ENCODE data around the gene DNAAF9. TPM values are rescaled to one million over a fixed set of nuclear protein-coding genes. Genes with fewer than 3 reads are reported as not detected.

Gene DNAAF9
- total and polyA plus RNA-seq, 2 of the 8 experiments (the other 6 are each of a cell fraction or from before 2014, with no cell fraction given): 2.6 to 5.7 TPM

- H2AK5ac ChIP-seq (ENCODE audit: low read depth, low read length): no peak overlapping the region
- H4K8ac ChIP-seq (ENCODE audit: extremely low read depth, insufficient read depth, low read length): no peak overlapping the region
- peaks cover 0 to 13% of the 10 kb centered on the region in 2 experiments; a peak in 2 of 4 replicates for H3K79me2 ChIP-seq (ENCODE audit: control insufficient read depth in 1 of 2, insufficient read depth in 2 of 2, low read length in 2 of 2)
- no peak overlapping the region for H4K5ac ChIP-seq (ENCODE audit: insufficient read length, low read depth, low read length)
- POLR2A ChIA-PET (ENCODE audit: partially characterized antibody): interaction anchor here (1.1 to 2.0 kb wide), 2 partner anchors 26 to 67 kb away, joined by 3 to 6 read pairs; partner anchors contain the start of gene ATRN
- no peak overlapping the region for H4K91ac ChIP-seq (replicated peaks; ENCODE audit: insufficient read length, low read length)
- no peak overlapping the region for H2BK15ac ChIP-seq (ENCODE audit: low read length)
- no peak overlapping the region for H3K4me2 ChIP-seq (ENCODE audit: insufficient read depth in 1 of 2, low read depth in 2 of 2, low read length in 2 of 2)
- H3K79me1 ChIP-seq (ENCODE audit: low read depth, low read length): no peaks in the 10 kb centered on the region; the same call in 1 of the 2 replicates
- WGBS, 2 experiments (ENCODE audit: extremely low coverage in 1 of 2, insufficient coverage in 1 of 2, insufficient read length in 1 of 2, insufficient replicate concordance in 2 of 2, low coverage in 1 of 2, low lambda C conversion rate in 2 of 2, missing lambda C conversion rate in 1 of 2): 87% methylated on average over 2 of the region's 2 CpGs; no CpG with 5 or more reads in 1 of the 2 experiments
- no peak overlapping the region for H3K9ac ChIP-seq (replicated peaks in 1 of 4; ENCODE audit: extremely low read depth in 1 of 4, low read depth in 3 of 4, low read length in 3 of 4)
- H2BK120ac ChIP-seq (replicated peaks; ENCODE audit: low read depth, low read length): no peak overlapping the region
- no peaks in the 10 kb centered on the region for H3K9me3 ChIP-seq (ENCODE audit: insufficient read depth in 2 of 2, low read depth in 1 of 2, low read length in 1 of 2)
- no peak overlapping the region for H2BK5ac ChIP-seq (ENCODE audit: low read depth, low read length)
- H3K56ac ChIP-seq (replicated peaks; ENCODE audit: insufficient read length, low read depth, low read length): no peak overlapping the region
- peaks cover 0 to 2% (median 0%) of the 10 kb centered on the region in 4 experiments; a peak in 4 of 7 replicates for H3K4me1 ChIP-seq (replicated peaks in 1 of 4; ENCODE audit: control insufficient read depth in 3 of 4, insufficient read depth in 4 of 4, low read length in 3 of 4)
- no peak for TF ChIP-seq SUZ12 (IDR thresholded peaks at IDR 0.05; ENCODE audit: low read length)
- no peak for TF ChIP-seq SAP30 (IDR thresholded peaks at IDR 0.05; ENCODE audit: insufficient read depth, insufficient replicate concordance, low read length)
- no peak for TF ChIP-seq SP1 (IDR thresholded peaks at IDR 0.05; ENCODE audit: low read depth, low read length)
- no peak for TF ChIP-seq CEBPB (IDR thresholded peaks at IDR 0.05; ENCODE audit: low read depth, low read length)
- TF ChIP-seq SP2 (IDR thresholded peaks at IDR 0.05; ENCODE audit: low read length): no peak
- no peak overlapping the region for H2BK20ac ChIP-seq (ENCODE audit: low read length)
- H2BK12ac ChIP-seq (ENCODE audit: low read depth, low read length): no peak overlapping the region
- H3K14ac ChIP-seq (ENCODE audit: insufficient read length): no peak overlapping the region
- FAIRE-seq (no peak), DNase-seq (ENCODE audit: low read depth in 1 of 2, low spot score in 2 of 2) (no peak)
- H3K23ac ChIP-seq (ENCODE audit: insufficient read length): no peak overlapping the region
- H3K23me2 ChIP-seq (ENCODE audit: low read depth, low read length): peaks cover 15% of the 10 kb centered on the region
- CTCF ChIA-PET (ENCODE audit: partially characterized antibody): no interaction called here
- H4K20me1 ChIP-seq (replicated peaks in 1 of 2; ENCODE audit: control insufficient read depth in 1 of 2, insufficient read depth in 2 of 2, low read length in 2 of 2): peaks cover 3 to 7% of the 10 kb centered on the region in 2 experiments
- no peak overlapping the region for H3K18ac ChIP-seq (ENCODE audit: extremely low read depth, low read length)
- no peak overlapping the region for H3K4ac ChIP-seq (replicated peaks; ENCODE audit: insufficient read length, low read depth, low read length)
- no peaks in the 10 kb centered on the region for H3K36me3 ChIP-seq (ENCODE audit: control insufficient read depth in 2 of 4, insufficient read depth in 4 of 4, low read length in 3 of 4)
- H2AFZ ChIP-seq (ENCODE audit: low read length): no peak overlapping the region
- H3K4me3 ChIP-seq (ENCODE audit: extremely low read depth in 1 of 4, insufficient read depth in 2 of 4, low read depth in 3 of 4, low read length in 4 of 4): no peak overlapping the region
- peaks cover 0 to 4% (median 0%) of the 10 kb centered on the region in 4 experiments; a peak in 2 of 7 replicates for H3K27me3 ChIP-seq (replicated peaks in 1 of 4; ENCODE audit: control insufficient read depth in 3 of 4, extremely low read depth in 1 of 4, insufficient read depth in 3 of 4, low read length in 3 of 4)
- no peak overlapping the region for H3K27ac ChIP-seq (ENCODE audit: low read depth, low read length)
These were observed 3.7 kb downstream of the DNAAF9 start for GRCh38 chr20:3403741-3404140.
